Skin epidermis (tissue), 12 donors: Measurements from ENCODE around the gene NSMCE3.
"Not testable (repeated sequence)": the region's sequence is repeated elsewhere in the genome, so short reads cannot be mapped to it uniquely, and the experiment has no call there.

ENCODE experiments used
- H3K27ac ChIP-seq, 21 experiments: fragments of 200-600 bp; sonication (generic) in 11 of 21; one replicate each; pipeline ENCODE4 v1.5.0; 2020; ENCODE audit warnings: mild to moderate bottlenecking in 3 of 21, inconsistent platforms in 2 of 21, moderate library complexity in 2 of 21
- H3K4me3 ChIP-seq, 7 experiments: fragments of 200-600 bp; sonication (generic) in 2 of 7; one replicate each; pipeline ENCODE4 v1.5.0; 2020; ENCODE audit warnings: inconsistent platforms in 2 of 7, mild to moderate bottlenecking in 2 of 7, moderate library complexity in 1 of 7

NSMCE3 gene

DNA sequence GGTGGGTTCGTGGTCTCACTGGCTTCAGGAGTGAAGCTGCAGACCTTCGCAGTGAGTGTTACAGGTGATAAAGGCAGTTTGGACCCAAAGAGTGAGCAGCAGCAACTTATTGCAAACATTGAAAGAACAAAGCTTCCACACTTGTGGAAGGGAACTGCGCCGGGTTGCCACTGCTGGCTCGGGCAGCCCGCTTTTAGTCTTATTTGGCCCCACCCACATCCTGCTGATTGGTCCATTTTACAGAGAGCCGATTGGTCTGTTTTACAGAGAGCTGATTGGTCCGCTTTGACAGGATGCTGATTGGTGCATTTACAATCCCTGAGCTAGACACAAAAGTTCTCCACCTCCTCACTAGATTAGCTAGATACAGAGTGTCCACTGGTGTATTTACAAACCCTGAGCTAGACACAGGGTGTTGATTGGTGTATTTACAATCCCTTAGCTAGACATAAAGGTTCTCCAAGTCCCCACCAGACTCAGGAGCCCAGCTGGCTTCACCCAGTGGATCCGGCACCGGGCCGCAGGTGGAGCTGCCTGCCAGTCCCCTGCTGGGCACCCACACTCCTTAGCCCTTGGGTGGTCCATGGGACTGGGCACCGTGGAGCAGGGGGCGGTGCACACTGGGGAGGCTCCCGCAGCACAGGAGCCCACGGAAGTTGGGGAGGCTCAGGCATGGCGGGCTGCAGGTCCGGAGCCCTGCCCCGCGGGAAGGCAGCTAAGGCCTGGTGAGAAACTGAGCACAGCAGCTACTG lies 45.2 kb downstream of the NSMCE3 start:
- H3K4me3 ChIP-seq, H3K27ac ChIP-seq: not testable (repeated sequence)

- H3K4me3 ChIP-seq, result no peak overlapping the region
Observed at GRCh38 chr15:29223640-29224039, 46.0 kb downstream of the NSMCE3 start.

DNA sequence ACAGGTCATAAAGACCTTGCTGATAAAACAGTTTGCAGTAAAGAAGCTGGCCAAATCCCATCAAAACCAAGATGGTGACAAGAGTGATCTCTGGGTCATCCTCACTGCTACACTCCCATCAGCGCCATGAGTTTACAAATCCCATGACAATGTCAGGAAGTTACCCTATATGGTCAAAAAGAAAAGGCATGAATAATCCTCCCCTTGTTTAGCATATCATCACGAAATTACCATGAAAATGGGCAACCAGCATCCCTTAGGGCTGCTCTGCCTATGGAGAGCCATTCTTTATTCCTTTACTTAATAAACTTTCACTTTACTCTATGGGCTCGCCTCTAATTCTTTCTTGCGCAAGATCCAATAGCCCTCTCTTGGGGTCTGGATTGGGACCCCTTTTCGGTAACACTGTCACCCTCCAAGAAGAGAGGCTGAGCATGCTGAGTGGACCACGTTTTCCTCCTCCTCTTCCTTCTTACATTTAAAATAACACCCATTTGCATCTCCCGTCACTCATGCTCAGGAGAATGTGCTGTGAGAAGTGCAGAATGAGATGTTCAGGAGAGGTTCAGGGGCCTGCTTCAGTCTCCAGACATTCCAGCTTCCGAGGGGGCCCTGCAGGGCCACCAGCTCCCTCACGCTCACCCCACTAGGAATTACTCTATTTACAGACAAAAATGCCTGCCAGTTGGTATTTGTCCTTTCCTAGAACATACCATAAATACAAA lies 47.3 kb downstream of the NSMCE3 start:
- H3K27ac ChIP-seq, result no peak overlapping the region
- no peak overlapping the region for H3K4me3 ChIP-seq

More at GRCh38 chr15:29223640-29224039, 46.0 kb downstream of the NSMCE3 start:
- H3K27ac ChIP-seq, result no peak overlapping the region

GRCh38 chr15:29220852-29221251 lies 48.8 kb downstream of the NSMCE3 start:
- Histone ChIP-seq H3K4me3 (no peak overlapping the region), H3K27ac (no peak overlapping the region)

- no peak overlapping the region for H3K27ac ChIP-seq
- no peak overlapping the region for H3K4me3 ChIP-seq
Observed at GRCh38 chr15:29216955-29217354, 52.7 kb downstream of the NSMCE3 start.
